GM12878 (cell line): Measurements from ENCODE around the gene SEL1L2. TPM values are rescaled to one million over a fixed set of nuclear protein-coding genes. Genes with fewer than 3 reads are reported as not detected.

Experiments
- ATAC-seq: fragments of 200-7000 bp; cut with Tn5 transposase; 3 replicates; pipeline ENCODE4 v1.9.1; 2020; ENCODE audit warnings: mild to moderate bottlenecking, moderate library complexity
- BruUV-seq: library from RNA; stranded (reverse); fragments of 400-500 nt; replicated peaks from 2 replicates; lab custom pipeline; 2021; lab: Mats Ljungman, UMichigan
- CTCF ChIA-PET: fragments of 300-600 bp; sonication (Branson Sonifier 250); formaldehyde crosslinking; extraction: SDS; loops from one replicate; lab custom pipeline; 2021; ENCODE audit warnings: inconsistent platforms; lab: Yijun Ruan, JAX
- POLR2A ChIA-PET: fragments of 350-600 bp; formaldehyde crosslinking; extraction: SDS; loops from one replicate; lab custom pipeline; 2021; ENCODE audit warnings: inconsistent platforms; lab: Charles Lee
- RAD21 ChIA-PET: fragments of 300-600 bp; sonication (Branson Sonifier 250); formaldehyde crosslinking; loops from one replicate; lab custom pipeline; 2023; ENCODE audit warnings: antibody characterized with exemption; ENCODE audit not compliant: unreplicated experiment; lab: Charles Lee
- SMC1A ChIA-PET: fragments of 300-600 bp; sonication (Branson Sonifier 250); formaldehyde crosslinking; loops from one replicate; lab custom pipeline; 2023; ENCODE audit not compliant: unreplicated experiment, uncharacterized antibody; lab: Charles Lee
- DNase-seq: peaks from one replicate; pipeline ENCODE4 v3.0.0-alpha.2; 2011; ENCODE audit warnings: low read depth, low spot score
- FAIRE-seq: peaks from 3 replicates; lab custom pipeline; 2011; peaks lifted over from hg19 to GRCh38; lab: Jason Lieb, UNC
- H2AFZ ChIP-seq: 2 replicates; pipeline ENCODE4 v1.6.0; 2011; ENCODE audit warnings: low read depth, low read length, control low read depth; ENCODE audit not compliant: control insufficient read depth
- H3K27ac ChIP-seq: 2 replicates; pipeline ENCODE4 v1.5.1; 2011; ENCODE audit warnings: control low read depth; ENCODE audit not compliant: control insufficient read depth, insufficient read depth
- H3K27me3 ChIP-seq, 2 experiments: replicated peaks in 1 of 2; 2 replicates each; pipeline versions ENCODE4 v1.6.0 to v1.6.1; 2011; ENCODE audit warnings: low read length in 1 of 2; ENCODE audit not compliant: control insufficient read depth in 2 of 2, insufficient read depth in 2 of 2
- H3K36me3 ChIP-seq, 2 experiments: 2 replicates each; pipeline ENCODE4 v1.5.1; 2011; ENCODE audit warnings: low read length in 1 of 2; ENCODE audit not compliant: control insufficient read depth in 2 of 2, insufficient read depth in 2 of 2
- H3K4me1 ChIP-seq: 2 replicates; pipeline ENCODE4 v1.6.1; 2011; ENCODE audit warnings: mild to moderate bottlenecking, low read length, moderate library complexity, mixed read lengths; ENCODE audit not compliant: control insufficient read depth, insufficient read depth
- H3K4me2 ChIP-seq: 2 replicates; pipeline ENCODE4 v1.6.0; 2011; ENCODE audit warnings: control low read depth; ENCODE audit not compliant: control insufficient read depth, insufficient read depth
- H3K4me3 ChIP-seq: fragments of 200-600 bp; sonication (generic); 2 replicates; pipeline ENCODE4 v1.5.1; 2016
- H3K79me2 ChIP-seq: 2 replicates; pipeline ENCODE4 v1.6.0; 2011; ENCODE audit warnings: low read length; ENCODE audit not compliant: control insufficient read depth, insufficient read depth
- H3K9ac ChIP-seq: 2 replicates; pipeline ENCODE4 v1.8.0; 2011; ENCODE audit warnings: low read length, control low read depth, mixed read lengths; ENCODE audit not compliant: control insufficient read depth, insufficient read depth
- H3K9me3 ChIP-seq: replicated peaks from 3 replicates; pipeline ENCODE4 v1.5.1; 2011; ENCODE audit warnings: mild to moderate bottlenecking, low read length; ENCODE audit not compliant: control insufficient read depth, insufficient read depth
- H4K20me1 ChIP-seq: 2 replicates; pipeline ENCODE4 v1.6.0; 2011; ENCODE audit not compliant: control insufficient read depth, insufficient read depth
- ATF3 ChIP-seq: IDR thresholded peaks from 2 replicates; pipeline ENCODE4 v1.6.1; 2011; ENCODE audit warnings: low read depth, mild to moderate bottlenecking, low read length, moderate library complexity, borderline replicate concordance; ENCODE audit errors: extremely low read depth
- BCLAF1 ChIP-seq: fragments of 450-650 bp; IDR thresholded peaks from 2 replicates; pipeline ENCODE4 v1.6.1; 2017; ENCODE audit warnings: antibody characterized with exemption, mild to moderate bottlenecking, moderate library complexity
- BRCA1 ChIP-seq: IDR thresholded peaks from 2 replicates; pipeline ENCODE4 v1.6.1; 2011; ENCODE audit warnings: low read depth, low read length, improper control_type of control experiment
- CBFB ChIP-seq: IDR thresholded peaks from 2 replicates; pipeline ENCODE4 v1.6.1; 2016; ENCODE audit warnings: antibody characterized with exemption, low read depth
- CBX5 ChIP-seq: sonication (generic); IDR thresholded peaks from 2 replicates; pipeline ENCODE4 v1.6.1; 2016; ENCODE audit warnings: low read depth, moderate library complexity, mild to moderate bottlenecking, inconsistent platforms
- CHD1 ChIP-seq: IDR thresholded peaks from 2 replicates; pipeline ENCODE4 v1.6.1; 2012; ENCODE audit warnings: low read depth, low read length, improper control_type of control experiment
- HDGF ChIP-seq: fragments of 450-650 bp; IDR thresholded peaks from 2 replicates; pipeline ENCODE4 v1.6.1; 2016; ENCODE audit warnings: antibody characterized with exemption
- HSF1 ChIP-seq: fragments of 150-350 bp; IDR thresholded peaks from 2 replicates; pipeline ENCODE4 v1.6.1; 2014; ENCODE audit warnings: mild to moderate bottlenecking, low read depth, low read length
- MYB ChIP-seq: fragments of 150-350 bp; IDR thresholded peaks from 2 replicates; pipeline ENCODE4 v1.6.1; 2014; ENCODE audit warnings: mild to moderate bottlenecking, low read depth, low read length, borderline replicate concordance
- PBX3 ChIP-seq: IDR thresholded peaks from 2 replicates; pipeline ENCODE4 v1.6.1; 2011; ENCODE audit warnings: mild to moderate bottlenecking, low read depth, low read length, moderate library complexity; ENCODE audit not compliant: insufficient replicate concordance
- REST ChIP-seq: IDR thresholded peaks from 2 replicates; pipeline ENCODE4 v1.6.1; 2012; ENCODE audit warnings: mild to moderate bottlenecking, low read depth, low read length
- SMARCA5 ChIP-seq: fragments of 450-650 bp; IDR thresholded peaks from 2 replicates; pipeline ENCODE4 v1.6.1; 2017; ENCODE audit warnings: mild to moderate bottlenecking
- SREBF1 ChIP-seq: IDR thresholded peaks from 2 replicates; pipeline ENCODE4 v1.6.1; 2012; ENCODE audit warnings: mild to moderate bottlenecking, low read length
- STAT3 ChIP-seq: IDR thresholded peaks from 2 replicates; pipeline ENCODE4 v1.6.1; 2011; ENCODE audit warnings: low read depth, low read length, improper control_type of control experiment
- TARDBP ChIP-seq: IDR thresholded peaks from 2 replicates; pipeline ENCODE4 v1.6.1; 2016; ENCODE audit warnings: borderline replicate concordance
- WRNIP1 ChIP-seq: IDR thresholded peaks from 2 replicates; pipeline ENCODE4 v1.6.1; 2011; ENCODE audit warnings: low read depth, low read length, improper control_type of control experiment, borderline replicate concordance
- WGBS: methylation state at CpG from one replicate; pipeline ENCODE4 v1.1.6; 2016; ENCODE audit warnings: low lambda C conversion rate; ENCODE audit not compliant: insufficient replicate concordance, insufficient coverage; ENCODE audit errors: missing lambda C conversion rate; 5-methylcytosine and 5-hydroxymethylcytosine counted together
- in situ Hi-C: fragments of 300-500 bp; cut with MboI; formaldehyde crosslinking; loops from 9 replicates; pipeline ENCODE4 v1.14.3; 2018; ENCODE audit warnings: mixed read lengths
- intact Hi-C: fragments of 100-400 bp; cut with micrococcal nuclease; formaldehyde crosslinking; loops from one replicate; pipeline ENCODE4 v1.14.2; 2022; ENCODE audit not compliant: unreplicated experiment
- polyA plus RNA-seq, 11 experiments: library from polyadenylated mRNA; depleted of rRNA in 4 of 11; unstranded in 6 of 11; stranded (reverse) in 5 of 11; fragments of >200 nt; fragmentation: Nextera tagmentation in 4 of 11; fragmentation: Illumina TruSeq in 1 of 11; extraction: Ambion mirVana in 4 of 11; extraction: Trizol in 1 of 11; gene quantifications; 1 replicate in 1 of 11; 2 replicates in 10 of 11; pipeline versions ENCODE4 v1.2.1 to v1.2.3, GENCODE V29; 2011 to 2016; ENCODE audit warnings: inconsistent platforms in 2 of 11, missing spikeins in 2 of 11, low read depth in 1 of 11
- total RNA-seq, 4 experiments: library from RNA; depleted of rRNA in 3 of 4; stranded (reverse); fragments of >200 nt in 3 of 4; fragmentation: Illumina TruSeq in 1 of 4; extraction: Trizol in 1 of 4; gene quantifications; 2 replicates each; pipeline versions ENCODE4 v1.2.1 to v1.2.3, GENCODE V29; 2013 to 2021

Gene SEL1L2
- total and polyA plus RNA-seq, 10 of the 15 experiments (the other 5 are each of a cell fraction or from before 2014, with no cell fraction given), result not detected

GRCh38 chr20:13875265-13875811 is 115.1 kb downstream of the SEL1L2 start:
- Histone ChIP-seq H4K20me1 (no peaks in the 10 kb centered on the region), H3K36me3 (no peaks in the 10 kb centered on the region), H3K4me1 (no peaks in the 10 kb centered on the region), H3K4me2 (no peak overlapping the region), H3K27ac (no peak overlapping the region), H2AFZ (no peak overlapping the region), H3K27me3 (no peaks in the 10 kb centered on the region), H3K9ac (no peak overlapping the region), H3K4me3 (no peak overlapping the region), H3K9me3 (no peaks in the 10 kb centered on the region), H3K79me2 (no peaks in the 10 kb centered on the region)
- ATAC-seq (no peak), FAIRE-seq (no peak), DNase-seq (no peak)
- WGBS, result 15% methylated on average over 3 of the region's 3 CpGs
- intact Hi-C loops, result no loop called here
- ChIA-PET SMC1A (interaction anchor here (0.9 kb wide), 1 partner anchor 8 kb away, joined by 3 read pairs; no protein-coding TSS in a partner anchor), POLR2A (no interaction called here), CTCF (no interaction called here), RAD21 (no interaction called here)
- in situ Hi-C loops, result no loop called here
- BruUV-seq, result no TSS peak
- TF ChIP-seq MYB (no peak), HSF1 (no peak), SREBF1 (no peak), CHD1 (no peak), CBX5 (no peak), PBX3 (no peak), REST (no peak), TARDBP (no peak), ATF3 (no peak), WRNIP1 (no peak), SMARCA5 (no peak), HDGF (no peak), CBFB (no peak), BRCA1 (no peak), STAT3 (no peak), BCLAF1 (no peak)
